Astrocyte of the cerebellum (primary cell): ENCODE results near the gene MIB1.

Experiments
- DNase-seq: peaks from one replicate; pipeline ENCODE4 v3.0.0-alpha.2; 2011; ENCODE audit warnings: low read depth
- H3K4me3 ChIP-seq: 2 replicates; pipeline ENCODE4 v1.5.1; 2011; ENCODE audit warnings: mild to moderate bottlenecking, low read depth, low read length, moderate library complexity
- in situ Hi-C: cut with HindIII; loops from 2 replicates; pipeline ENCODE4 v1.10.0; 2017; ENCODE audit warnings: low sequenced_read_pairs
- TF ChIP-seq, protein P1 (sequence below): IDR thresholded peaks from 2 replicates; pipeline ENCODE4 v1.5.1; 2012; ENCODE audit warnings: low read length, low read depth, moderate library complexity, mild to moderate bottlenecking; ENCODE audit errors: missing control alignments

MIB1 gene

DNA sequence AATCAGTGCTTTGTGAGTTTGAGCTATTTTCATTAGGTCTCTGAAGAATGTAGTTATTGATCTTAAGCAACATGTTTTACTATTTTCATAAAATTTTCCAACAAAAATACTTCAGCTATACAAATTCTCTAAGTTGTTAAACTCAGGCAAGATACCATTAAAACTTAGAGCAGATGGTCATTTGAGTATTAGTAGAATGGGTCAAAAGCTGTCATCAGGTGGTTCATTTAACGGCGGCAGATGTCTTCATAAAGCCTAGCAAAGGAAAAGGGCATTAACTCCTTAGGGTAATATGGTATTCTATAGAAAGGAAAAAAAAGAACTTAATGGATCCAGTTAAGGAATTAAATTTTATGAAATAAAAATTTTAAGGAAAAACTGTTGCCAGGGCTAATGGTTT, 19.2 kb downstream of the MIB1 start:
- no peak overlapping the region for H3K4me3 ChIP-seq
- DNase-seq: no peak
- in situ Hi-C loops: no loop called here
- TF ChIP-seq, protein P1, sequence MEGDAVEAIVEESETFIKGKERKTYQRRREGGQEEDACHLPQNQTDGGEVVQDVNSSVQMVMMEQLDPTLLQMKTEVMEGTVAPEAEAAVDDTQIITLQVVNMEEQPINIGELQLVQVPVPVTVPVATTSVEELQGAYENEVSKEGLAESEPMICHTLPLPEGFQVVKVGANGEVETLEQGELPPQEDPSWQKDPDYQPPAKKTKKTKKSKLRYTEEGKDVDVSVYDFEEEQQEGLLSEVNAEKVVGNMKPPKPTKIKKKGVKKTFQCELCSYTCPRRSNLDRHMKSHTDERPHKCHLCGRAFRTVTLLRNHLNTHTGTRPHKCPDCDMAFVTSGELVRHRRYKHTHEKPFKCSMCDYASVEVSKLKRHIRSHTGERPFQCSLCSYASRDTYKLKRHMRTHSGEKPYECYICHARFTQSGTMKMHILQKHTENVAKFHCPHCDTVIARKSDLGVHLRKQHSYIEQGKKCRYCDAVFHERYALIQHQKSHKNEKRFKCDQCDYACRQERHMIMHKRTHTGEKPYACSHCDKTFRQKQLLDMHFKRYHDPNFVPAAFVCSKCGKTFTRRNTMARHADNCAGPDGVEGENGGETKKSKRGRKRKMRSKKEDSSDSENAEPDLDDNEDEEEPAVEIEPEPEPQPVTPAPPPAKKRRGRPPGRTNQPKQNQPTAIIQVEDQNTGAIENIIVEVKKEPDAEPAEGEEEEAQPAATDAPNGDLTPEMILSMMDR: no peak

DNA sequence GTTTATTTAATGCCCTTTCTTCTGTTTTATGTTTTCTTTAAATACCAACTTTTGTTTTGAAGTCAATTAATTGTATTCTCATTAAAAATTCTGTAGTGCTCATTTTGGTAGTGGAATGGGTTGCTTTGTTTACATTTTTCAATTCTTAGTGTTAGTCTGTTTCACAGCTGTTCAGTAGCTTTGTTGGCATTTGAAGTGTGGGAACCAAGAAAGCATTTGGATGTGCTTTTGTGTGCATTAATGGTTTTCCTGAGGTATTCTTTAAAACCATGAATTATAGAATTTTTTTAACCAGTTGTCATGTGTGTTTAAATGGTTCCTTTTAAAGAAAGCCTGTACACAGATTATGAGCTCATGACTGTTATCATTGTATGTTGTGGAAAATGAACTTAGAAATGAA, 19.7 kb downstream of the MIB1 start:
- no peak overlapping the region for H3K4me3 ChIP-seq
- DNase-seq: peak; percentile 53
- TF ChIP-seq, protein P1: no peak
- in situ Hi-C loops: no loop called here

DNA sequence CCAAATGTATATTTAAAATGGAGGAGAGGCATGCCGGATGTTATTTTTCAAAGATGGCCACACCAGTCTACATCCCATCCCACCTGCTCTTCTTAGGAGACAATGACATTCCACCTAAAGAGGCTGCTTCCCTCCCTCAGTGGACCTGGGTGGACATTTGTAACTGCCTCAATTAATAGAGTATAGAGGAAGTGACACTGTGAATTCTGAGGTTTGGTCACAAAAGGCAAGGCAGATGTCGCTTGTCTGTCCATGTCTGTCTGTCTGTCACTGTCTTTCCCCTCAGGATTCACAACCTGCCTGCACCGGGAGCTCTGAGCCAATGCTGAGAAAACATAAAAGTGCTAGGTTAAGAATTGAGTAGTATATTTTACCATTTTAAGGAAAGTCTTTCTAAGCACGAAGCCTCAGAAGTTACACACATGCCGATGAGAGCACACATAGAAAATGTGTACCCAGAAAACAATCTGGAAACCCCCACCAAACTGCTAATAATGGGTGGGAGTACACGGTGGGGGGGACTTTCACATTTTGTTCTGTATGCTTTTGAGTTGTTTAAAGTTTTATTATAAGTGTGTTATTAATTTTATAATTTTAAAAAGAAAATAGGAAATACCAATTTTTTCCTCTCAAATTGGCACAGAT, 21.0 kb downstream of the MIB1 start:
- TF ChIP-seq, protein P1: no peak
- in situ Hi-C loops: no loop called here
- H3K4me3 ChIP-seq: no peak overlapping the region
- no peak for DNase-seq

DNA sequence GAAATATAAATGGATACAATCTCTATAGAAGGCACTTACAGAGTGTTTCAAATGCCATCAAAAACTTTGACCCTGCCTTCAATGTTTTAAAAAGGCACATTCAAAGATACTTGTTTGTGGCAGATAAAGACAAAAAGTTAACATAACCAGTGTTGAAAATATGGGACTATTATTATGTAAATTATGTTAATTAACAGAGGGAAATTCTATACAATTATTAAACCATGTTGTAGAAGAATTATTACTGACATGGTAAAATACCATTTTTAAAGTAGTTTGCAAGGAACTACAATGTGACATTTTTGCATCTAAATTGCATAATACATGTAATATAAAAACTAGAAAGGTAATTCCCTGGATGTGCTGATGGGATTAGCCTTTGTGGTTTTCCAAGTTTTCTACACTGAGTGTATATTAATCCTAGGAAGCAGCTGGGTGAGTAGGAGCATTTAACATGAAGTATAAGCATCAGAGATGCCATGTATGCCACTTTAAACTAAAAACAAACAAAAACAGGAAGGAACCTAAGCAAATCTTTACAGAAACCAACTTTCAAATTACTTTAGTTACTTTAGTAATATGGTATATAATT, 21.7 kb downstream of the MIB1 start:
- in situ Hi-C loops: no loop called here
- H3K4me3 ChIP-seq: no peak overlapping the region
- TF ChIP-seq, protein P1: no peak
- DNase-seq: no peak

DNA sequence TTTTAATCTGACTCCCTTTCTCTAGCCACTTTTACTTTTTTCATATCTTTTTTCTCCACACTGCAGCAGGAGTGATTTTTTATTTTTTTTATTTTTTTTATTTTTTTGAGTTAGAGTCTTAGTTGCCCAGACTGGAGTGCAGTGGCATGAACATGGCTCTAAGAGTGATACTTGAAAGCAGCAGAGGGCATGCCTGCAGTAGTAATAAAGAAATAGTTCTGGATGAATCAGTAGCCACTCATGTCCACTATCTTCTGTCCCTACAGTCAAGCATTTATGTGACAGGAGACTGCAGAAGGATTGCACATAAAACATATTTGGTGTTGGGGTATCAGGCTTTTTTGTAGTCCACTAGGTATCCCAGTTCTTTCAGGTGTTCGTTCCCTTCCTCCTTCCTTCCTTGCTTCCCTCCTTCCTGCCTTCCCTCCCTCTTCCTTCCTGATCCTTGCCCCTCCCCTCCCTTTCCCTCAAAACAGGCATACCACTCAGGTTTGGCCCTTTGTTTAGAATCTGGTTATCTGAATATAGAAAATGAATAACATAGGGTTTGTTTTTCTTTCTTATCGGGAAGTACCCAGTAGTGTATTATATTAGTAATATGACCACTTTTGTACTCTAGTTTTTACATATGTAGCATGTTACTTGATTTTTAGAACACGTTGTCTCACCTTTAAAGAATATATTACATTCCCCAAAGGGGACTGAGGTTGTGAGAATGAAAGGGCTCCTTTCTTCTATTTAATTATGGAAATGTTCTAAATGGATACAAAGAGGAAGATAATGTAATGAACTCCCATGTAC, 23.5 kb downstream of the MIB1 start:
- TF ChIP-seq, protein P1: no peak
- DNase-seq: no peak
- H3K4me3 ChIP-seq: no peak overlapping the region
- in situ Hi-C loops: no loop called here

DNA sequence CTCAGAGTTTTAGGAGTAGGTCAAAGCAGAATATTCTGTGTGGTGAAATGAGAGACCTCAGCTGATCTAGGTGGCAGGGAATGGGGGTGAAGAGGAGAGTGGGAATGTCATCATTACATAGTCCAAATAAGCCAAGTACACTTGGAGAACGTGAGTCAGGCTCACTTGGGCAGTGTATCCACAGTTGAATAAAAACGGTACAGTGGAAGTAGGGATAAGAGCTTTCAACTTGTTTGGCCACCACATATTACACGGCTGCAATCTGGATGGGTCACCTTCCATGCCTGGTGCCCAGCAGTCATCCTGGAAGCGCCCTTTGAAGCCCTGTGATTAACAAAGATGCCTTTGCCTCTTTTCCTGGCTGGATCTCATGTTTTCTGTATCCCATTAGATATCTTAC, 28.6 kb downstream of the MIB1 start:
- TF ChIP-seq, protein P1: no peak
- H3K4me3 ChIP-seq: no peak overlapping the region
- DNase-seq: no peak
- in situ Hi-C loops: no loop called here
